Stomach (tissue), 4 donors: ENCODE results near the gene KDM8.

Experiments
- CTCF ChIP-seq, 7 experiments: fragments of 450-650 bp in 4 of 7; fragments of 200-600 bp in 3 of 7; sonication (generic) in 3 of 7; IDR thresholded peaks; one replicate each; pipeline ENCODE4 v1.5.1; 2016 to 2019; ENCODE audit warnings: antibody characterized with exemption in 7 of 7, control low read depth in 2 of 7, mild to moderate bottlenecking in 1 of 7
- EP300 ChIP-seq: sonication (generic); formaldehyde crosslinking; IDR thresholded peaks from one replicate; pipeline ENCODE4 v1.6.1; 2017; ENCODE audit warnings: antibody characterized with exemption
- POLR2A ChIP-seq, 4 donors: fragments of 450-650 bp; IDR thresholded peaks; one replicate each; pipeline ENCODE4 v1.6.1; 2016; ENCODE audit warnings: antibody characterized with exemption in 4 of 4, control low read depth in 2 of 4, mild to moderate bottlenecking in 1 of 4, moderate library complexity in 1 of 4

GRCh38 chr16:27218756-27219155 lies 15.4 kb downstream of the KDM8 start:
- TF ChIP-seq CTCF (IDR thresholded peaks at IDR 0.05) (no peak), POLR2A (IDR thresholded peaks at IDR 0.05) (no peak), EP300 (no peak)
